GM10266 (cell line): Measurements from ENCODE around the gene DEGS1.

ENCODE experiments used
- DNase-seq: peaks from one replicate; pipeline ENCODE4 v3.0.0; 2012; ENCODE audit errors: extremely low spot score
- TF ChIP-seq, protein P1 (sequence below): IDR thresholded peaks from 2 replicates; pipeline ENCODE4 v1.5.1; 2012; ENCODE audit warnings: mild to moderate bottlenecking, low read depth; ENCODE audit not compliant: control insufficient read depth, insufficient read depth; ENCODE audit errors: missing control alignments

DEGS1 gene

DNA sequence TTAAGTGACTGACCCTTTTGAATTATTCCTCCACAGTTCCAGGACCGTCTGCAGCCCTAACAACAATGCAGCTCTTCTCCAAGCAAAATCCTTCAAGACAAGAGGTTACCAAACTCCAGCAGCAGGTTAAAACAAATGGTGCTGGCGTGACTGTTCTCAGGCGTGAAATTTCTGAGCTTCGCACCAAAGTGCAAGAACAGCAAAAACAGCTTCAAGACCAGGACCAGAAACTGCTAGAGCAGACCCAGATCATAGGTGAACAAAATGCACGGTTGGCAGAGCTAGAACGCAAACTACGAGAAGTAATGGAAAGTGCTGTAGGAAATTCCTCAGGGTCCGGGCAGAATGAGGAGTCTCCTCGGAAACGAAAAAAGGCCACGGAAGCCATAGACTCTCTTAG, 25.7 kb upstream of the DEGS1 start:
- TF ChIP-seq, protein P1, sequence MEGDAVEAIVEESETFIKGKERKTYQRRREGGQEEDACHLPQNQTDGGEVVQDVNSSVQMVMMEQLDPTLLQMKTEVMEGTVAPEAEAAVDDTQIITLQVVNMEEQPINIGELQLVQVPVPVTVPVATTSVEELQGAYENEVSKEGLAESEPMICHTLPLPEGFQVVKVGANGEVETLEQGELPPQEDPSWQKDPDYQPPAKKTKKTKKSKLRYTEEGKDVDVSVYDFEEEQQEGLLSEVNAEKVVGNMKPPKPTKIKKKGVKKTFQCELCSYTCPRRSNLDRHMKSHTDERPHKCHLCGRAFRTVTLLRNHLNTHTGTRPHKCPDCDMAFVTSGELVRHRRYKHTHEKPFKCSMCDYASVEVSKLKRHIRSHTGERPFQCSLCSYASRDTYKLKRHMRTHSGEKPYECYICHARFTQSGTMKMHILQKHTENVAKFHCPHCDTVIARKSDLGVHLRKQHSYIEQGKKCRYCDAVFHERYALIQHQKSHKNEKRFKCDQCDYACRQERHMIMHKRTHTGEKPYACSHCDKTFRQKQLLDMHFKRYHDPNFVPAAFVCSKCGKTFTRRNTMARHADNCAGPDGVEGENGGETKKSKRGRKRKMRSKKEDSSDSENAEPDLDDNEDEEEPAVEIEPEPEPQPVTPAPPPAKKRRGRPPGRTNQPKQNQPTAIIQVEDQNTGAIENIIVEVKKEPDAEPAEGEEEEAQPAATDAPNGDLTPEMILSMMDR: no peak
- no peak for DNase-seq

DNA sequence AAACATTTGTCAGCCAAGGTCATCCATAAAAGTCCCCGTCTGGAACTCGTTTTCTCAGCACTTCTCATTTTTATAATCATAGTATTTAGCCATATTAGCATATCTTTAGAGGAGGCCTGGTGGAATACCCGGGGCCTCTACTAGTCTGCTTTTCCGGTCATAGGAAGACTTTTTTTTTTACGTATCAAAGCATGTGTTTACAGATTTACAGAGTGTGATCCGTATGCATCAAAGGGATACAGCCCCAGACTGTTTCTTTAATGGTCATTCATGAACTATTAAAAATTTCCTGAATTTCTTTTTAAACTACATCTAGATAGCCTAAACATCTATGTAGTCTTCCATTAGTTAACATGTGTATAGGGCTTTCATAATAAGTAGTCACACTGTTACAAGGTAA, 23.5 kb upstream of the DEGS1 start:
- TF ChIP-seq, protein P1: no peak
- no peak for DNase-seq

DNA sequence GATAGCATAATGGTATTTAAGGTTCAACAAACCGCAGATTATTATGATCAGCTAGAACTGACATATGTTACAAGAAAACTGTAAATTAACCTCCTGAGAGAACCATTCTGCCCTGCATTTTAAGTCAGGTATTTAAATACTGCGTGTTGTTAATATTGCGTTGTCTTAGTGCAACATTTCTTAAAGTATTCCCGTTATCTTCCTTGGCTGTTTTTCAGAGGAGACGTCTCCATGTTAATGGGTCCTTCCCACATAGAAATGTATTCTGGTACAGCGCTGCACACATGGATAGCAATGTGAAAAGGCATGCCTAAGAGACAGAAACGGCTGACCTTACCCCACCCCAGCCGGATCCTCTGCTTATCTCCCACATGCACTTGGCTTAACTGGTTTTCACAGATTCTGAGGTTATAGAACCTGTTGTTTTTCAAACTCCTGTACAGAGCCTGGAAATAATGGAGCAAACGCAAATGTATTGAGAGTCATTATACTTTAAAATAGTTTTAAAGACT, 22.8 kb upstream of the DEGS1 start:
- TF ChIP-seq, protein P1: no peak
- DNase-seq: no peak

DNA sequence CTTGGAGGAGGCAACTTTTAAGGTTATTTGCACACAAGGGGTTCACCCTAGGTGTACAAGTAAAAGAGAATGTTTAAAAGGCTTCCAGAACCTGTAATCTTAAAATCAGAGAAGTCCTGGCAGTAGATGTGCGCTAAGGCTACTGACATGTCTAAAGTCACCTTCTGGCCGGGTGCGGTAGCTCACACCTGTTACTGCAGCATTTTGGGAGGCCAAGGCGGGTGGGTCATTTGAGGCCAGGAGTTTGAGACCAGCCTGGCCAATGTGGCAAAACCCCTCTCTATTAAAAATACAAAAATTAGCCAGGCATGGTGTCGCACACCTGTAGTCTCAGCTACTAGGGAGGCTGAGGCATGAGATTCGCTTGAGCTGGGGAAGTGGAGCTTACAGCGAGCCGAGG, 20.3 kb upstream of the DEGS1 start:
- TF ChIP-seq, protein P1: no peak

DNA sequence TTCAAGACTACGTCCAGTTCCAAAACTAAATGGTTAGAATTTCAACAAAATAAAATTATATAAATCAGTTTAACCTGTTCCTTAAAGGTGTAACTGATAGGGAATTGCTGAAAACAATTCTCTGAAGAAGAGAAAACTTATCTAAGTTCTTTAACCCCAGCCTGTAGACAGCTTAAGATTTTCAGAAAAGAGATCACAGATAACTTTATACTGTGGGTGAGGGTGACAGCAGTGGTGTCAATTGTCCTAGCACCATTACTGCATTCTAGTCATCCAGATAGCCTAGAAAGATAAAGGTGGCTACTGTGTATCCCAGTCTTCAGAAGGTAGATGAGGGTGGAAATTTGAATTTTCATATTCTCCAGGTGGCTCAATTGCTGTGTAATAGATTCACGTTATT, 19.7 kb upstream of the DEGS1 start:
- TF ChIP-seq, protein P1: no peak
- DNase-seq: no peak

More for the DNA sequence above, 20.3 kb upstream of the DEGS1 start:
- no peak for DNase-seq

DNA sequence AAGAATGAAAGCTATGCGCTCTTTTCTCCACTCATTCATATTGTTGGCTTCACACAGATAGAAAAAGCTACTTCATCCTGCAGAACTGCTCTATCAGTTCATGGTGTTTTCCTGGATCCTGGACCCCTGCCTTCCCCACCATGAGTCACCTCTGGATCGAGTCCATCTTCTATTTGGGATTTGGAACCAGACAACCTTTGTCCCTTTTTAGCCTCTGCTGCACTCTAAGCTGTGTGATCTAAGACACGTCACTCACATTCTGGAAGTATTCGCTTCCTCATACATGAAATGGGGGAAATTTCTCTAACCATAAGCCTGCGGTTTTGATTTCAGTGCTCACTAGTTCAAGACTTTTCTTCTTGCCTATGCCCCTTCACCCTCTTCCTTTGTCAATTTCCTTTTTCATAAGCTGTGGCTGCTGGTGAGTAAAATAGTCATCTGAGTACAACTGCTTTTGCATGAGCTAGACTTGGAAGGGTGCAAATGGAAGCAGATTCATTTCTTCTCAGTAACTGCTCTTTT, 14.1 kb upstream of the DEGS1 start:
- DNase-seq: peak; percentile 57
- TF ChIP-seq, protein P1: no peak

DNA sequence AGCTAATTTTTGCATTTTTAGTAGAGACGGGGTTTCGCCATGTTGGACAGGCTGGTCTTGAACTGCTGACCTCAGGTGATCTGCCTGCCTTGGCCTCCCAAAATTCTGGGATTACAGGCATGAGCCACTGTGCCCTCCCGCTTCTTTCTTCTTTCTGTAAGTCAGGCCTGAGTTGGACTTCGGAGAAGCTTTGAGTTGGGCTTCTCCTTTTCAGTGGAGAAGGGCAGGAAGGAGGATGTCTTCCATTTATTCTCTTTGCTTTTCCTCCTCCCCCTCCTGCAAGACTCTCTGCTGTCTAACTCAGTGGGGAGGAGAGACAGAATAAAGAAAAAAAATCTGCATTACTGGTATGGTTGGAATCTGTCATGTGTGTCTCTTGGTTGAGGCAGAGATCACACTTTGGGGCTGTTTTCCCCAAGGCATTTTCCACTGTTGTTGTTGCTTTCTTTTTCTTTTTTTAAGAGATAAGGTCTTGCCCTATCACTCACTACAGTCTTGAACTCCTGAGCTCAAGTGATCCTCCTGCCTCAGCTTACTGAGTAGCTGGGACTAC, 13.2 kb upstream of the DEGS1 start:
- DNase-seq: no peak
- TF ChIP-seq, protein P1: no peak
